Prostate gland (tissue), 2 donors: ENCODE results near the gene CRB2.

Experiments used
- POLR2A ChIP-seq: fragments of 450-650 bp; IDR thresholded peaks from one replicate; pipeline ENCODE4 v1.6.1; 2016; ENCODE audit warnings: antibody characterized with exemption, mild to moderate bottlenecking
- POLR2AphosphoS5 ChIP-seq: sonication (generic); formaldehyde crosslinking; IDR thresholded peaks from one replicate; pipeline ENCODE4 v1.6.1; 2017; ENCODE audit warnings: antibody characterized with exemption
- TF ChIP-seq, protein P1 (sequence below), 4 experiments: fragments of 200-600 bp in 2 of 4; fragments of 450-650 bp in 2 of 4; sonication (generic) in 2 of 4; IDR thresholded peaks; 1 replicate in 3 of 4; 2 replicates in 1 of 4; pipeline ENCODE4 v1.5.1; 2016 to 2019; ENCODE audit warnings: antibody characterized with exemption in 4 of 4, mild to moderate bottlenecking in 2 of 4, moderate library complexity in 2 of 4

DNA sequence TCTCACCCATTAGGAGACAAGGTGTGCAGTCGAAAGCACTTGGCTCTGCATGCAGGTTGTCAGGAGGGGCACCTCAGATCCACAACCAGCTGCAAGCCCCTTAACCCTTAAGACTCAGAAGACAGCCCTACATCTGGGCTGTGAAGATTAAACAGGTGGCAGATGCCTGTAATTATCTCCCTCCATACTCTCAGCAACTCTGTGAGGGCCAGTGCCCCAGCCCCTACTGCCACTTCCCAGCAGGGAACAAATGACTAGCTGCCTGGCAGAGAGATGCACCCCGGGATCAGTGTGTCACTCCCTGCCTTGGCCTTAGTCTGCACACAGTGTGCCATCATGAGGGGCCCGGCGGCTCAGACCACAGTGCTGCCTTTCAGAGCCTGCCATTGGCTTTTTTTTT is 42.0 kb downstream of the CRB2 start:
- TF ChIP-seq, protein P1, sequence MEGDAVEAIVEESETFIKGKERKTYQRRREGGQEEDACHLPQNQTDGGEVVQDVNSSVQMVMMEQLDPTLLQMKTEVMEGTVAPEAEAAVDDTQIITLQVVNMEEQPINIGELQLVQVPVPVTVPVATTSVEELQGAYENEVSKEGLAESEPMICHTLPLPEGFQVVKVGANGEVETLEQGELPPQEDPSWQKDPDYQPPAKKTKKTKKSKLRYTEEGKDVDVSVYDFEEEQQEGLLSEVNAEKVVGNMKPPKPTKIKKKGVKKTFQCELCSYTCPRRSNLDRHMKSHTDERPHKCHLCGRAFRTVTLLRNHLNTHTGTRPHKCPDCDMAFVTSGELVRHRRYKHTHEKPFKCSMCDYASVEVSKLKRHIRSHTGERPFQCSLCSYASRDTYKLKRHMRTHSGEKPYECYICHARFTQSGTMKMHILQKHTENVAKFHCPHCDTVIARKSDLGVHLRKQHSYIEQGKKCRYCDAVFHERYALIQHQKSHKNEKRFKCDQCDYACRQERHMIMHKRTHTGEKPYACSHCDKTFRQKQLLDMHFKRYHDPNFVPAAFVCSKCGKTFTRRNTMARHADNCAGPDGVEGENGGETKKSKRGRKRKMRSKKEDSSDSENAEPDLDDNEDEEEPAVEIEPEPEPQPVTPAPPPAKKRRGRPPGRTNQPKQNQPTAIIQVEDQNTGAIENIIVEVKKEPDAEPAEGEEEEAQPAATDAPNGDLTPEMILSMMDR (IDR thresholded peaks at IDR 0.05): no peak
- no peak for TF ChIP-seq POLR2A
- TF ChIP-seq POLR2AphosphoS5: no peak
